HuH-7.5 (cell line): ENCODE measurements around the gene ZNF396.

Experiments used
- DNase-seq: peaks from one replicate; pipeline ENCODE4 v3.0.0; 2011; ENCODE audit warnings: low spot score

ZNF396 gene

GRCh38 chr18:35383136-35383535 lies 6.0 kb upstream of the ZNF396 start:
- no peak for DNase-seq

GRCh38 chr18:35379421-35379820 lies 2.3 kb upstream of the ZNF396 start:
- no peak for DNase-seq

- DNase-seq, result no peak
Observed at GRCh38 chr18:35378574-35378896, 1.4 kb upstream of the ZNF396 start.

- DNase-seq, result no peak
Observed at GRCh38 chr18:35377875-35378573, 887 bp upstream of the ZNF396 start.

GRCh38 chr18:35376393-35376741 lies 770 bp downstream of the ZNF396 start:
- DNase-seq, result peak; percentile 24

- DNase-seq, result no peak
Observed at GRCh38 chr18:35374708-35375107, 2.4 kb downstream of the ZNF396 start.

- no peak for DNase-seq
Observed at GRCh38 chr18:35371412-35372195, 5.5 kb downstream of the ZNF396 start.

- DNase-seq, result no peak
Observed at GRCh38 chr18:35369126-35369525, 8.0 kb downstream of the ZNF396 start.

- no peak for DNase-seq
Observed at GRCh38 chr18:35368595-35368994, 8.5 kb downstream of the ZNF396 start.

- DNase-seq, result no peak
Observed at GRCh38 chr18:35362531-35362930, 14.6 kb downstream of the ZNF396 start.

GRCh38 chr18:35361570-35362321 lies 15.4 kb downstream of the ZNF396 start:
- DNase-seq, result no peak

GRCh38 chr18:35355140-35355618 lies 22.0 kb downstream of the ZNF396 start:
- DNase-seq, result peak; percentile 19

- DNase-seq, result no peak
Observed at GRCh38 chr18:35352778-35353177, 24.4 kb downstream of the ZNF396 start.

- DNase-seq, result no peak
Observed at GRCh38 chr18:35352283-35352682, 24.9 kb downstream of the ZNF396 start.

- no peak for DNase-seq
Observed at GRCh38 chr18:35348001-35348400, 29.1 kb downstream of the ZNF396 start.

GRCh38 chr18:35345950-35346349 lies 31.2 kb downstream of the ZNF396 start:
- no peak for DNase-seq

GRCh38 chr18:35345460-35345921 lies 31.6 kb downstream of the ZNF396 start:
- DNase-seq, result no peak

GRCh38 chr18:35344736-35345459 lies 32.2 kb downstream of the ZNF396 start:
- DNase-seq, result no peak

GRCh38 chr18:35343936-35344735 lies 33.0 kb downstream of the ZNF396 start, which contains the start of gene ZNF24:
Gene ZNF24, minus strand, starts transcription at chr18:35344420. Its CDS starts 3,770 bp downstream, at chr18:35340650.
- peak; percentile 76 for DNase-seq

- no peak for DNase-seq
Observed at GRCh38 chr18:35343488-35343935, 33.6 kb downstream of the ZNF396 start.

GRCh38 chr18:35337286-35337685 lies 39.9 kb downstream of the ZNF396 start:
- no peak for DNase-seq
